ENCODE data around the gene CBR3. TPM values are rescaled to one million over a fixed set of nuclear protein-coding genes. Genes with fewer than 3 reads are reported as not detected.

CBR3 gene
- total RNA-seq, 1 donor from 2014 or later = 1.6 TPM

DNA sequence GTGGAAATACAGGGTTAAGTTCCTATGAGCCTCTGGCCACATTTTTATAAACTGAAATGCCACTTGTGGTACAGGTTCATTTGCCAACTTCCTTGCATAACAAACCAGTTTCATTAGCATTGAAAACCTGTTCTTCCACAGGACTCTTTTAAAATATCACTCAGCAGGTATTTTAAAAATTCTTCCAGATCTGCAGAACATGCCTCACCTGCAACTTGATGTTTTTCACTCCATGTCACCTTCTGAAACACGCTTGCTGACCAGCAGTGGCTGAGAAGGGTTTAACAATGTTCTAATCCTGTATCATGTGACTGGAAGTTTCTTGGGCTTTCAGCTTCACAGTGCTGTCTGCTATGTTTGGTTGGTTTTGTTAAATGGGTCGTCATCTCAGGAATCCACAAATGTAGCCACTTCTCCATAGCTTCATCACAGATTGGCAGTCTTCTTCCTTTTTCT, 17.6 kb upstream of the CBR3 start:
- H3K4me3 ChIP-seq (ENCODE audit: low read length in 3 of 3) = no peak overlapping the region
- no peaks in the 10 kb centered on the region for H3K27me3 ChIP-seq (ENCODE audit: control insufficient read depth in 3 of 3, insufficient read depth in 3 of 3, low read length in 3 of 3)

DNA sequence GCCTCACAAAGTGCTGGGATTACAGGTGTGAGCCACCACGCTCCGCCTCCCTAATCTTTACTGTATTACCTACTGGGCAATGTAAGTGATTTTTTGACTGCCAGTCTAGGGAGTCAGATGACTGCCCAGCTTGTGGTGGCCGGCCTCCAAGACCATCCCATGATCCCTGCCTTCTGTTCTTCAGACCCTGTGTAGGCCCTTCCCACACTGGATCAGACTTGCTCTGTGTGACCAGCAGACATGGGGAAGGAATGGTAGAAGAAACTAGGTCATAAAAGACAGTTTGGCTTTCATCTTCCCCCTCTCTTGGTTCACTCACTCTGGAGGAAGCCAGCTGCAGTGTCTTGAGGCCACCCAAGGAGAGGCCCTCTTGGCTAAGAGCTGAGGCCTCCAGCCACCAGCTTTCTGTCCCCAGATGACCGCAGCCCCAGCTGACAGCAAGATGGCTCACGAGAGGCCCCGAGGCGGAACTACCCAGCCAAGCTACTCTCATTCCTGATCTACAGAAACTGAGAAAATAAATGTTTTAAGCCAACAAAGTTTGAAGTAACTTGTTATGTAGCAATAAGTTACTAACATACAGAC, 14.5 kb upstream of the CBR3 start:
- H3K36me3 ChIP-seq (ENCODE audit: control insufficient read depth in 3 of 3, insufficient read depth in 3 of 3, low read length in 3 of 3) = no peaks in the 10 kb centered on the region
- H3K4me1 ChIP-seq (ENCODE audit: control insufficient read depth in 3 of 3, insufficient read depth in 3 of 3, low read length in 3 of 3) = peaks cover 5 to 7% (median 7%) of the 10 kb centered on the region in 3 donors
- peak overlapping the region in 1 of 3 donors; percentile 8 for H3K9ac ChIP-seq (ENCODE audit: low read depth in 1 of 3, low read length in 3 of 3)
- no peak overlapping the region for H3K27ac ChIP-seq (ENCODE audit: low read depth, low read length)
- no peak overlapping the region for H3K4me3 ChIP-seq (ENCODE audit: low read length in 3 of 3)
- no peaks in the 10 kb centered on the region for H3K27me3 ChIP-seq (ENCODE audit: control insufficient read depth in 3 of 3, insufficient read depth in 3 of 3, low read length in 3 of 3)
- H3K9me3 ChIP-seq (ENCODE audit: control insufficient read depth in 3 of 3, low read length in 3 of 3) = no peaks in the 10 kb centered on the region

More for the DNA sequence above, 17.6 kb upstream of the CBR3 start:
- no peaks in the 10 kb centered on the region for H3K9me3 ChIP-seq (ENCODE audit: control insufficient read depth in 3 of 3, low read length in 3 of 3)
- H3K27ac ChIP-seq (ENCODE audit: low read depth, low read length) = no peak overlapping the region
- H3K9ac ChIP-seq (ENCODE audit: low read depth in 1 of 3, low read length in 3 of 3) = no peak overlapping the region
- H3K4me1 ChIP-seq (ENCODE audit: control insufficient read depth in 3 of 3, insufficient read depth in 3 of 3, low read length in 3 of 3) = peaks cover 8 to 13% (median 9%) of the 10 kb centered on the region in 3 donors
- H3K36me3 ChIP-seq (ENCODE audit: control insufficient read depth in 3 of 3, insufficient read depth in 3 of 3, low read length in 3 of 3) = no peaks in the 10 kb centered on the region

DNA sequence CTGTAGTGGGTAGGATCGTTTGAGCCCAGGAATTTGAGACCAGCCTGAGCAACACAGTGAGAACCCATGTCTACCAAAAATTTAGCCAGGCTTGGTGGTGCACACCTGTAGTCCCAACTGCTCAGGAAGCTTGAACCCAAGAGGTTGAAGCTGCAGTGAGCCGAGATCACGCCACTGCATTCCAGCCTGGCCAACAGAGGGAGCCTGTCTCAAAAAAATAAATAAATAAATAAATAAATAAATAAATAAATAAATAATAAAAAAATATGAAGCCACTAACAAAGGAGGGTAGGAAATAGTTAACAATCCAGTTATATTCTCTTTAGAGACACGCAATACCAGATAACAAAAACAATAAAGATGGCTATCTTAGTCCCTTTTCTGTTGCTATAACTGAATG, 11.9 kb upstream of the CBR3 start:
- H3K27ac ChIP-seq (ENCODE audit: low read depth, low read length) = no peak overlapping the region
- H3K27me3 ChIP-seq (ENCODE audit: control insufficient read depth in 3 of 3, insufficient read depth in 3 of 3, low read length in 3 of 3) = no peaks in the 10 kb centered on the region
- H3K36me3 ChIP-seq (ENCODE audit: control insufficient read depth in 3 of 3, insufficient read depth in 3 of 3, low read length in 3 of 3) = no peaks in the 10 kb centered on the region
- no peak overlapping the region for H3K9ac ChIP-seq (ENCODE audit: low read depth in 1 of 3, low read length in 3 of 3)
- no peaks in the 10 kb centered on the region for H3K9me3 ChIP-seq (ENCODE audit: control insufficient read depth in 3 of 3, low read length in 3 of 3)
- H3K4me1 ChIP-seq (ENCODE audit: control insufficient read depth in 3 of 3, insufficient read depth in 3 of 3, low read length in 3 of 3) = peaks cover 8 to 15% (median 8%) of the 10 kb centered on the region in 3 donors
- H3K4me3 ChIP-seq (ENCODE audit: low read length in 3 of 3) = no peak overlapping the region

DNA sequence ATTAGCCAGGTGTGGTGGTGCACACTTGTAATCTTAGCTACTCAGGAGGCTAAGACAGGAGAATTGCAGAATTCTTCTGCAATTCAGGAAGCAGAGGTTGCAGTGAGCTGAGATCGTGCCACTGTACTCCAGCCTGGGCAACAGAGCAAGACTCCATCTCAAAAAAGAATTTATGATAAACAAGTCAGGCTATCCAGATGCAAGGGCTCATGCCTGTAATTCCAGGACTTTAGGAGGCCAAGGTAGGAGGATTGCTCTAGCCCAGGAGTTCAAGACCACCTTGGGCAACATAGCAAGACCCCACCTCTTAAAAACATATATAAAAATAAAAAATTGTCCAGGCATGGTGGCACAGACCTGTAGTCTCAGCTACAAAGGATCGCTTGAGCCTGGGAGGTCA, 10.5 kb upstream of the CBR3 start:
- Histone ChIP-seq H3K27me3 (ENCODE audit: control insufficient read depth in 3 of 3, insufficient read depth in 3 of 3, low read length in 3 of 3) (peaks cover 0 to 4% (median 0%) of the 10 kb centered on the region in 3 donors), H3K9me3 (ENCODE audit: control insufficient read depth in 3 of 3, low read length in 3 of 3) (no peaks in the 10 kb centered on the region), H3K4me3 (ENCODE audit: low read length in 3 of 3) (no peak overlapping the region), H3K9ac (ENCODE audit: low read depth in 1 of 3, low read length in 3 of 3) (no peak overlapping the region), H3K36me3 (ENCODE audit: control insufficient read depth in 3 of 3, insufficient read depth in 3 of 3, low read length in 3 of 3) (no peaks in the 10 kb centered on the region), H3K27ac (ENCODE audit: low read depth, low read length) (no peak overlapping the region), H3K4me1 (ENCODE audit: control insufficient read depth in 3 of 3, insufficient read depth in 3 of 3, low read length in 3 of 3) (peaks cover 8 to 15% (median 8%) of the 10 kb centered on the region in 3 donors)

DNA sequence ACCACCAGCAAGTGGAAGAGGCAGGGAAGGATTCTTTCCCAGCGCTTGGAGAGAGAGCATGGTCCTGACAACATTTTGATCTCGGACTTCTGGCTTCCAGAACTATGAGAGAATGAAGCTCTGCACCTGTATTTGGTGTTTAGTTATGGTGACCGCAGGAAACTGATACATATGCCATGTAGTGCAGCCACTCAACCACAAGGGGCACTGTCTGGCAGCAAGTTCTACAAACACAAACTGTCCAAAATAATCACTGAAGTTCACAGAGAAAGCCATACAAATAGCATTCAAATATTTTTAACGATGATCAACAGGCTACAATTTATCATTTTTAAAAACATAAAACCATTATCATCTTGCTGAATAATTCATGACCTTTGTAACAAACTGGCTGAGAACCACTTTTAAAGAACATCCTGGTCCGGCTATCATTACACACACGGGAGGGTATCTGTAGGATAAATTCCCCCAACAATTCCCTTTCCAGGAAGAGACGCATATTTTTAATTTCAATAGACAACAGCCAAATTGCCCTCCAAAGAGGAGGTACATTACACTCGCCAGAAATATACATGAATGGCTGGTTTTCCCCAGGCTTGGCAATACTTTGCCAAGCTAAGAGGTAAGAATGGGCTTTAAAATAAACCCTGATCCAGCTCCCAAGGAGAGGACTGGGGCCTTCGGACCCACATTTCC, 9.2 kb upstream of the CBR3 start:
- Histone ChIP-seq H3K9me3 (ENCODE audit: control insufficient read depth in 3 of 3, low read length in 3 of 3) (no peaks in the 10 kb centered on the region), H3K4me1 (ENCODE audit: control insufficient read depth in 3 of 3, insufficient read depth in 3 of 3, low read length in 3 of 3) (peaks cover 3 to 10% (median 8%) of the 10 kb centered on the region in 3 donors), H3K4me3 (ENCODE audit: low read length in 3 of 3) (no peak overlapping the region), H3K27me3 (ENCODE audit: control insufficient read depth in 3 of 3, insufficient read depth in 3 of 3, low read length in 3 of 3) (peaks cover 0 to 4% (median 0%) of the 10 kb centered on the region in 3 donors), H3K27ac (ENCODE audit: low read depth, low read length) (no peak overlapping the region), H3K9ac (ENCODE audit: low read depth in 1 of 3, low read length in 3 of 3) (no peak overlapping the region), H3K36me3 (ENCODE audit: control insufficient read depth in 3 of 3, insufficient read depth in 3 of 3, low read length in 3 of 3) (no peaks in the 10 kb centered on the region)

DNA sequence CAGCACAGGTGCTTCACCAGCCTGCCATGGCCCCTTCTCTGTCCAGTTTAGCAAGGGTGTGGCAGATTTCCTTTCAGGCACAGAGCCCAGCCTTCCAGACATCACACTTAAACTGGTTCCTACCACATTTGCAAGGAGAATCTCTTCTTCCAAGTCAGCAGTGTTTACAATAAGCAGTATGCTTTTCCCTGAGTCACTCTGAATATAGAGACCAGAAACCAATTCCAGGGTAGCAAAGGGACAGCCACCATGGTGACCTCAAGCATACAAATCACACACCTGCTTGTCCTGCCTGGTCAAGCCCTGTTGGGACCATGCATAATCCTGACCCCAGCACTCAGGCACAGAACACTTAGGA, 8.7 kb upstream of the CBR3 start:
- Histone ChIP-seq H3K4me1 (ENCODE audit: control insufficient read depth in 3 of 3, insufficient read depth in 3 of 3, low read length in 3 of 3) (peaks cover 3 to 9% (median 8%) of the 10 kb centered on the region in 3 donors), H3K27ac (ENCODE audit: low read depth, low read length) (no peak overlapping the region), H3K4me3 (ENCODE audit: low read length in 3 of 3) (no peak overlapping the region), H3K36me3 (ENCODE audit: control insufficient read depth in 3 of 3, insufficient read depth in 3 of 3, low read length in 3 of 3) (no peaks in the 10 kb centered on the region), H3K9ac (ENCODE audit: low read depth in 1 of 3, low read length in 3 of 3) (no peak overlapping the region), H3K9me3 (ENCODE audit: control insufficient read depth in 3 of 3, low read length in 3 of 3) (no peaks in the 10 kb centered on the region), H3K27me3 (ENCODE audit: control insufficient read depth in 3 of 3, insufficient read depth in 3 of 3, low read length in 3 of 3) (peaks cover 0 to 4% (median 0%) of the 10 kb centered on the region in 3 donors)

DNA sequence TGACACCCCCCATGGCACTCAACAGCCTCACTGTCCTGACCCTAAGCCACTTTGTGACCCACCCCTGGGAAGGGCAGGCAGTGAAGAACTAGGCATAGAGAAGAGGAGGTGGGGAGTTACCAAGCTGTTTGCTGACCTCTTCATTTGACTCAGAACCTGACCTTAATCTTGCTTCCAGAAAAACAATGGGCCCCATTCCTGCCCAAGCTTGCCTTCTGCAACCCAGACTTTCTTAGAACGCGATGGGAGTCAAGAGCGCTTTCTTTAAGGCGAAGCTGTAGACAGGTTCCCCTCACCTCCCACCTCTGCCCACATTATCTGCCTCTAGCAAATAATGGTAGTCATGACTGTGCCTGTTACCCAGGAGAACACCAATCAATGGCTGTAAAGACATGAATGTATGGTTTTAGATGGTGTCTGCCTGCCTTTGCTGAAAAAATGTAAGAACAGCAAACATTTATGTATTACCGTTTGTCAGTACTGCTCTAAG, 8.2 kb upstream of the CBR3 start:
- no peak overlapping the region for H3K27ac ChIP-seq (ENCODE audit: low read depth, low read length)
- peaks cover 3 to 9% (median 8%) of the 10 kb centered on the region in 3 donors for H3K4me1 ChIP-seq (ENCODE audit: control insufficient read depth in 3 of 3, insufficient read depth in 3 of 3, low read length in 3 of 3)
- H3K27me3 ChIP-seq (ENCODE audit: control insufficient read depth in 3 of 3, insufficient read depth in 3 of 3, low read length in 3 of 3) = peaks cover 0 to 4% (median 0%) of the 10 kb centered on the region in 3 donors
- no peaks in the 10 kb centered on the region for H3K9me3 ChIP-seq (ENCODE audit: control insufficient read depth in 3 of 3, low read length in 3 of 3)
- no peaks in the 10 kb centered on the region for H3K36me3 ChIP-seq (ENCODE audit: control insufficient read depth in 3 of 3, insufficient read depth in 3 of 3, low read length in 3 of 3)
- no peak overlapping the region for H3K4me3 ChIP-seq (ENCODE audit: low read length in 3 of 3)
- H3K9ac ChIP-seq (ENCODE audit: low read depth in 1 of 3, low read length in 3 of 3) = no peak overlapping the region

DNA sequence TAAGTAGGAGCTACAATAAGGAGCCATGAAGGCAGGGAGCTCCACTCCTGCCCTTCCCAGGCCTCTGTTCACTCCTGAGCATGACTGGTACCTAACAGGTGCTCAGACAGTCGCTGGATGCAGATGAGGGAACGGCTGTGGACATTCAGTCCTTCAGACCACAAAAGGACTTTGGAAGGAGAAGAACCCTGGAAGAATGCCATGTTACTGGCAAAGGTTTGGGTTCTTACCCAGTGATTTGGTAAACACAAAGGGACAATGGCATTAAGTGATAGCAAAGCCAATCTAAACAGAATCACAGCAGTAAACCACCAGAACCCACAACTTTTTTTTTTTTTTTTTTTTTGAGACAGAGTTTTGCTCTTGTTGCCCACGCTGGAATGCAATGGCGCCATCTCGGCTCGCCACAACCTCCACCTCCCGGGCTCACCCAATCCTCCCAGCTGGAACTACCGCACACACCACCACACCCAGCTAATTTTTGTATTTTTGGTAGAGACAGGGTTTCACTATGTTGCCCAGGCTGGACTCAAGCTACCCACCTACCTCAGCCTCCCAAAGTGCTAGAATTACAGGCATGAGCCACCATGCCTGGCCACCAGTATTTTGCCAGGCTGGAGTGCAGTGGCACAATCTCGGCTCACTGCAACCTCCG, 7.5 kb upstream of the CBR3 start:
- no peak overlapping the region for H3K9ac ChIP-seq (ENCODE audit: low read depth in 1 of 3, low read length in 3 of 3)
- peaks cover 0 to 6% (median 4%) of the 10 kb centered on the region in 3 donors for H3K27me3 ChIP-seq (ENCODE audit: control insufficient read depth in 3 of 3, insufficient read depth in 3 of 3, low read length in 3 of 3)
- no peaks in the 10 kb centered on the region for H3K36me3 ChIP-seq (ENCODE audit: control insufficient read depth in 3 of 3, insufficient read depth in 3 of 3, low read length in 3 of 3)
- no peak overlapping the region for H3K4me3 ChIP-seq (ENCODE audit: low read length in 3 of 3)
- H3K4me1 ChIP-seq (ENCODE audit: control insufficient read depth in 3 of 3, insufficient read depth in 3 of 3, low read length in 3 of 3) = peaks cover 3 to 9% (median 8%) of the 10 kb centered on the region in 3 donors
- no peaks in the 10 kb centered on the region for H3K9me3 ChIP-seq (ENCODE audit: control insufficient read depth in 3 of 3, low read length in 3 of 3)
- no peak overlapping the region for H3K27ac ChIP-seq (ENCODE audit: low read depth, low read length)

DNA sequence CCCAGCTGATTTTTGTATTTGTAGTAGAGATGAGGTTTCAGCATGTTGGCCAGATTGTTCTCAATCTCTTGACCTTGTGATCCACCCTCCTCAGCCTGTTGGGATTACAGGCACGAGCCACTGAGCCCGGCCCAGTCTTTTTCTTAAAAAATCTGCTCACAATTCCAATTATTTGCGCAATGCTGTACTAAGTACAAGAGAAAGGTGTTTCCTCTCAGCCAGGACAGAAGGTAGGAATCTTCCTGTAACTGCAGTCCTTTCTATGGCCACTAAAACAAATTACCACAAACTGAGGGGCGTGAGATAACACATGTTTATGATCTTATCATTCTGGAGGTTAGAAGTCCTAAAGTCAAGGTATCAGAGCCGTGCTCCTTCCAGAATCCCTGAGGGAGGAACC, 6.9 kb upstream of the CBR3 start:
- H3K27me3 ChIP-seq (ENCODE audit: control insufficient read depth in 3 of 3, insufficient read depth in 3 of 3, low read length in 3 of 3) = peaks cover 0 to 12% (median 6%) of the 10 kb centered on the region in 3 donors
- no peak overlapping the region for H3K9ac ChIP-seq (ENCODE audit: low read depth in 1 of 3, low read length in 3 of 3)
- no peaks in the 10 kb centered on the region for H3K36me3 ChIP-seq (ENCODE audit: control insufficient read depth in 3 of 3, insufficient read depth in 3 of 3, low read length in 3 of 3)
- no peak overlapping the region for H3K27ac ChIP-seq (ENCODE audit: low read depth, low read length)
- peaks cover 3 to 9% (median 8%) of the 10 kb centered on the region in 3 donors for H3K4me1 ChIP-seq (ENCODE audit: control insufficient read depth in 3 of 3, insufficient read depth in 3 of 3, low read length in 3 of 3)
- no peaks in the 10 kb centered on the region for H3K9me3 ChIP-seq (ENCODE audit: control insufficient read depth in 3 of 3, low read length in 3 of 3)
- H3K4me3 ChIP-seq (ENCODE audit: low read length in 3 of 3) = no peak overlapping the region

DNA sequence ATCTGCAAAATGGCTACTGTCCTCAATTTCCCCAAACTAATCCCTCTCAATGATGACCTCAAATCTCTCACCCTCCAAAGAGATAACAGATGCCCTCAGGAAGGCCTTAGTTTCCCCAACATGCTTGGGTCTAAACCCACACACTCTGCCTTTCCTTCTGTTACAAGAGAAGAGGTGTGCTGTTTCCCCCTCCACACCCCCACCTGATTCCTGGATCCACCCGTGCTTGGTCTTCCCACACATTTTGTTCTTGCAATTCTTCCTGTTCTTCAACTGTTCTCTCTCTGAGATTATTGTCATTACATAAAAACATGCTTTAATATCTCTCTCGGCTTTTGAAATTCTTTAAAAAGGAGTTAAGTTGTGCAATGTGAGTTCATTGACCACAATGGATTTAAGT, 5.7 kb upstream of the CBR3 start:
- no peak overlapping the region for H3K9ac ChIP-seq (ENCODE audit: low read depth in 1 of 3, low read length in 3 of 3)
- H3K36me3 ChIP-seq (ENCODE audit: control insufficient read depth in 3 of 3, insufficient read depth in 3 of 3, low read length in 3 of 3) = no peaks in the 10 kb centered on the region
- no peaks in the 10 kb centered on the region for H3K9me3 ChIP-seq (ENCODE audit: control insufficient read depth in 3 of 3, low read length in 3 of 3)
- no peak overlapping the region for H3K27ac ChIP-seq (ENCODE audit: low read depth, low read length)
- no peak overlapping the region for H3K4me3 ChIP-seq (ENCODE audit: low read length in 3 of 3)
- peaks cover 0 to 15% (median 10%) of the 10 kb centered on the region in 3 donors for H3K27me3 ChIP-seq (ENCODE audit: control insufficient read depth in 3 of 3, insufficient read depth in 3 of 3, low read length in 3 of 3)
- H3K4me1 ChIP-seq (ENCODE audit: control insufficient read depth in 3 of 3, insufficient read depth in 3 of 3, low read length in 3 of 3) = peaks cover 4 to 10% (median 9%) of the 10 kb centered on the region in 3 donors
